HG03565 (cell line): ENCODE measurements around the gene AGAP3.

Experiments
- ATAC-seq: cut with Tn5 transposase; IDR thresholded peaks from one replicate; pipeline ENCODE4 v1.9.1; 2021; ENCODE audit warnings: mild to moderate bottlenecking, moderate library complexity; ENCODE audit not compliant: unreplicated experiment

The AGAP3 gene

DNA sequence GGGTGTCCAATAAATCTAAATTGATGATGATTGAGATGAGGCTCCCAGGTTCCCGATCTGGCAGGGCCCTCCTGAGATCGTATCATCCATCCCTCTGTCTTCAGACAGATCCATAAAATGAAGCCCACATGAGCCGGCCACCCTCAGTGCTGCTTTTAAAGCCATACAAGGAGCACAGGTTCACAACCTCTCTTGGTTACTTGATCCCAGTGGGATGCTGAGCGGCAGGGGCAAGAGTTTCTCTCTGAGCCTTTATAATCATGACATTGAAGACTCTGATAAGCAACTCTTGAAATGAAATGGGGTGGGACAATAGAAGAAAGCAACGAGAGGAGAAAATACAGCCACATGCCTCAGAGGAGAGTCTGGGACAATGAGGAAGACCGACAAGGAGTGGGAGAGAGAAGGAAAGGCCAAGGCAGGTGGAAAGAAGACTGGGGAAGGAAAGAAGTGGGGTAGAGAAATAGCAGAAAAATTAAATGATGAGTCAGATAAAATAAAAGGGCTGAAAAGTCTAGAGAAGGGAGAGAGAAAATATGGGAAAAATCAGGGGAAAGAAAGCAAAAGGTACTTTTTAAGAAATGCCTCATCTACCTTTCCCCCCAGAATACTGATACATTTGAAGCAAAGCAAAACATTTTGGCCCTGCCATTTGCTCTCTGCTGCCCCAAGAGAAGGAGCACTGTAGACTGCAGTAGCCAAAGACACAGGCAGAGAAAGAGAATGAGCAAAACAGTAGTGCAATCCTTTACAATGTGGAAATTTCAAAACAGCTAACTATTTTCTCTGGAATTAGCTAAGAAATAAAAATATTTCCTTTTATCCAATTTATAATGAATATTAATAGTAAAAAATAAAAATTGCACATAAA, 66.6 kb downstream of the AGAP3 start:
- no peak for ATAC-seq

DNA sequence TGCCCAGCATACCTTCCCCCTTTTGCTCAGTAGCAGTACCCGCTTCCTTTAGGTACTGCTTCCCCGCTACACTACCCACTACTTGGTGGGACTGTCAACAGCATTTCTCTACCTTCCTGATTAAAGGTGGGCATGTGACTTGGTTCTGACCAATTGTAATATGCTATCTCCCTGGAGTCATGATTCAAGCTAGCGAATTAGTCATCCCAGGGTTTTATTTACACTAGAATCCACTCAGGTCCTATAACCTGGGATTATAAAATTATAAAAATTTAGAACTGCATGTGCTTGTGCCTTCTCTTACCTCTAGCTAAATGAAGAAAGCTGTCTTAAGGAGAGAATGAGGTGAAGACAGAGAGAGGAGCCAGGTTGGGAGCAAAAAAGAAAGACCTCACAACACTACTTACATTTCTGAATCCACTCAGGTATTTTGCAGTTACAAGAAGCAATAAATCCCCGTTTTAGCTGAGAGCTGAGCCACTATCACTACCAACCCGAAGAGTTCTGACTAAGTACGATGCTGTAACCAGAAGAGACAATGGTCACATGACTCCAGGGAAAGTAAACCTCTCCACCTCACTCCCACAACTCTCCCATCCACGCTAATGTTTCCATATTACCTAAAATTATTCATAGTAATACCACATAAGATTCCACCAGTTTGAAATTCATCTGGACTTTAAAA, 71.5 kb downstream of the AGAP3 start:
- ATAC-seq = no peak

DNA sequence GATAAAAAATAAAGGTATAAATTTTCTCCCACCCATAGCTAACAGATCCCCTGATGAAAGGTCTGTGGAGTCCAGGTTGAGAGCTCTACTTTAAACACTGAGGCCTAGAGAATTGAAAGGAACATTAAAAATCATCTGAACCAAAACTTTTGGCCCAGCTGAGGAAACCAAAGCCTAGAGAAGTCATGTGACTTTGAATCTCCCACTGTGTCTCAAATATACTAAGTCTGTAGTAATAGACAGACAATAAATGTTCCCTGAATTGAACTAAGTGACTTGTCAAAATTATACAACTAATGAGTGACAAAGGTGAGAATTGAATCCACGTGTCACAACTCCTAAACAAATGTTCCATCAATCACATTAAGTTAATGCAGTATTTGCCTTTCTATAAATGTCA, 75.5 kb downstream of the AGAP3 start:
- ATAC-seq = no peak

DNA sequence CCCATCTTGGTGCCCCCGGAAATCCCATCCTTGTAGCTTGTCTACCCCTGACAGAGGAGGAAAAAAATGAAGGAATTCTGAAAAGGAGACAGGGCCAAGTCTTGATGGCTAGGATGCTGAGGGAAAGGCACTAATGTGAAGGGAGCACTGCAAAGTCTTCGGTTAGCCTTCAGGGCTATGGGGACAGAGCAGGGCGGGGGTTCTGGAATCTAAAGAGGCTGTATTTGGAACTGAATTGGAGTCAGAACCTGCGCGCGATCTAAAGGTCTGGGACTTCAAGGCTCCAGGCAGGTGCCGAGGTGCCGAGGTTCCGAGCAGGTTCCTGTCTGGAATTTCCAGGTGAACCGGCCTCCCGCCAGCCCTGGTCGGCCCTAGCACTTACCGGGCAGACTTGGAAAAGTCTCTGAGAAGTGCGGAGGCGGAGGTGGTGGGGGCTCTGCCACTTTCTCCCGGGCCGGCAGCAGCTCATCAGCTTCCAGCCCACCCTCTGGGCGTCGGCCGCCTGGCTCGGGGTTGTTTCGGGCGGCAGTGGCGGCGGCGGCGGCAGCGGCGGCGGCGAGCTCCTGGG, 80.4 kb downstream of the AGAP3 start:
- no peak for ATAC-seq

DNA sequence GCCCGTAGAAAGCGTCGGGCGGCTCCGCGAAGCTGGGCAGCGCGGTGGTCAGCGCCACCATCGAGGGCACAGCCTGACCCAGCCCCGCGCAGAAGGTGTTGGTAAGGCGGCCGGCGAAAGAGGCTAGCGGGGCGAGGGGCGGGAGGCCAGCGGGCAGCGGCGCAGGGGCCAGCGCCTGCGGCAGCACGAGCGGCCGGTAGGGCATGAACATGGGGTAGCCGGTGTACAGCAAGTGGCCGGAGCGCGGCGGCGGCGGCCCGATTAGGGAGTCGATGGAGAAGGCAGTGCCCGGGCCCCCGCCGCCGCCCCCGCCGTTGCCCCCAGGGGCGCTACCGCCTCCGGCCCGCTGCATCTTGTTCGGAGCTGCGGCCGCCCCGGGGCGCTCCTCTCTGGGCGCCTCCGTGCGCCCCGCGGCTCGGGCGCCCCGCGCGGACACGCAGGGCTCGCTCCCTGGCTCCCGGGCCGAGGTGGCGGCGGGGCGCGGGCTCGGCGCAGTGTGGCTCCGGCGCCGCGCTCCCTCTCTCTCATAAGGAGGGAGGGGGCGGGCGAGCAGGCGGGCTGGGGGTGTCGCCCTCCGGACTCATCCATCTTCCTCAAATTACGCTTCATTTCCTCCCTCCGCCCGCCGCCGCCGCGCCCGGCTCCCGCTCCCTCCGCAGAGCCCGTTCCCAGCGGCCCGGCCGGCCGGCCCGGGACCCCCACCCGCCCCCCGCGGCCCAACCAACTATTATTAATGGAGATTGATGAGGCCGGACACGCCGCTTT, 81.1 kb downstream of the AGAP3 start, which contains the start of gene GBX1:
Gene GBX1, minus strand, starts transcription at position 498 of the 765 bp plus-strand sequence. Its CDS starts 146 bp downstream, at position 352.
- no peak for ATAC-seq

DNA sequence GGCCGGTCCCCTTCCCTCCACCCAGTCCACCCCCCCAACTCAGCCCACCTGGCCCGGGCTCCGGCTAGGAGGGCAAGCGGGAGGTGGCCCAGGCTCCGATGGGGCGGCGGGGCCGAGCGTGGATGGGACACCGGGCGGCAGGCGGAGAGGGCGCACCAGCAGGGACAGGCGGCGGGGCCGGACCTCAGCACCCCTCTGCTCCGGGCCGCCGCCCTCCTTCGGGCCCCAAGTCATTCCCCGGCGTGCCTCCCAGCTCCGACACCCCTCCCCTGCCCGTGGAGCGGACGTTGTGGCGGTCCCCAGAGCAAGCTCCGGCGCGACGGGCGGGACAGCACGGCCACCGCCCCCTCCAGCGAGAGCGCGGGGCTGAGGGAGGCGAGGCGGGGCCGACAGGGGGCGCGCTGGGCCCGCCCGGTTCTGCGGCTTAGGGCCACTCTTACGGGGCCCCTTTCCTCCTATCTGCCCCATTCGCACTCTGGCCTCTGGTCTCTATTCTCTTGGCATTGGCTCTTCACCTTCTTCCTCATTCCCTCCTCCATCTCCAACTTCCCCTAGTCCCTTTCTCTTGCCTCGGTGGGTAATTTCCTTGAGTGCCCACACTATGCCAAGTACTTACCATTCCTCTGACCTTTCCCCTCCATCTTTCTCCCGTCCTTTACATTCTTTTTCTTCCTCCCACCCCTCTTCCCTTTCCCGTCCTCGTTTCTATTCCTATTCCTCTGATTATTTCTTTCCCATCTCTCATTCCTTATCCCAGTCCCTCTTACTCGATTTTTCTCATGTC, 81.9 kb downstream of the AGAP3 start:
- ATAC-seq = no peak

DNA sequence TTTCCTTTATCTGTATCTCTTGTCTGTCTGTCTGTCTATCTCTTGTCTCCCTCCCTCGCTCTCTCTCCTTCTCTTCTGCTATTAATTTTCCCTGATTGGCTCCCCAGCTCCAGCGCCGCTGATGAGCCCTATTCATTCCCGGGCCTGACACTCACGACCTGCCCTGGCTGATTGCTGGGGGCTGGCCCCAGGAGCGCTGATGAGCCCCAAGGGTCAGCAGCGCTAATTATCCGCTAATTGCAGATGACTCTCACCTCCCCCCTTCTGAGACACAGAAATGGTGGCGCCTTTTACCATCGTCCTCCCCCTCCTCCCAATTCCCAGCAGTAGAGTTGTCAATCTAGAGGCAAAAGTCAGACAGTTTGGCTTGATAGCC, 82.5 kb downstream of the AGAP3 start:
- no peak for ATAC-seq

DNA sequence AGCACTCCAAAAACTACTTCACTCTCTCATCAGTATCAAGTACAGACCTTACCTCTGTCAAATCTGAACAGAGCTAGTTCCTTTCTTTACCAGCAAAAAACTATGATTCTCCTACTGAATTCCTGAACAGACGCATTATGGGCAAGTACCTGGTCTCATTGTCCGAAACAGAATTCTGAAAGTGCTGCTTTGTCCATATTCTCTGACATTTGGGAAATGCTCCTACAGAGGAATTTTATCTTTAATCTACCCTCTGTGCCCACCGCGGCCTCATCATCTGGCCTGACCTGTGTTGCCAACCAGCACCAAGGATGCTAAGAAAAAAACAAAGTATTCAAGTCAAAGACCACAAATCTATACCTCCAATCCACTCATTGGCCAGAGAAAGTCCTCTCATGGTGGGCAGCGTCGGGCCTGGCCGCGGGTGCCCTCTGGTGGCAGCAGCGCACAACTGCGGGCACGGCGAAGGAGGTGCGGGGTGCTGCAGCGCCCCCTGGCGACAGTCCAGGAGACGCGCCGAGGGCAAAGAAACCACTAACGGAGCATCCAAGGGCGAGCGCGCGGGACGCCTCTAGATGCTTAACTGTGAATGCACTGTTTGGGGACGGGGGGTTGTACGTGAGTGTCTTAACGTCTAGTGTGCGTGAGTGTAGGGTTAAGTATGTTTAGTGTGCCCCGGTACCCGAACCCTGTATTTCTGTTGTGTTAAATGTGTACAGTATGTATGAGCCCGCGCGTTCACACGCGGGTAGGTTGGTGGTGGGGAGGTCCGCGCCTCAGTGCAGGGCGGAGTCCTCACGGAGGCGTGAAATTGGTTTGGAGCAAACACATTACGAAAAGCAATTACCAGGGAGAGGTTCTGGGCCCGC, 86.2 kb downstream of the AGAP3 start:
- ATAC-seq = no peak

DNA sequence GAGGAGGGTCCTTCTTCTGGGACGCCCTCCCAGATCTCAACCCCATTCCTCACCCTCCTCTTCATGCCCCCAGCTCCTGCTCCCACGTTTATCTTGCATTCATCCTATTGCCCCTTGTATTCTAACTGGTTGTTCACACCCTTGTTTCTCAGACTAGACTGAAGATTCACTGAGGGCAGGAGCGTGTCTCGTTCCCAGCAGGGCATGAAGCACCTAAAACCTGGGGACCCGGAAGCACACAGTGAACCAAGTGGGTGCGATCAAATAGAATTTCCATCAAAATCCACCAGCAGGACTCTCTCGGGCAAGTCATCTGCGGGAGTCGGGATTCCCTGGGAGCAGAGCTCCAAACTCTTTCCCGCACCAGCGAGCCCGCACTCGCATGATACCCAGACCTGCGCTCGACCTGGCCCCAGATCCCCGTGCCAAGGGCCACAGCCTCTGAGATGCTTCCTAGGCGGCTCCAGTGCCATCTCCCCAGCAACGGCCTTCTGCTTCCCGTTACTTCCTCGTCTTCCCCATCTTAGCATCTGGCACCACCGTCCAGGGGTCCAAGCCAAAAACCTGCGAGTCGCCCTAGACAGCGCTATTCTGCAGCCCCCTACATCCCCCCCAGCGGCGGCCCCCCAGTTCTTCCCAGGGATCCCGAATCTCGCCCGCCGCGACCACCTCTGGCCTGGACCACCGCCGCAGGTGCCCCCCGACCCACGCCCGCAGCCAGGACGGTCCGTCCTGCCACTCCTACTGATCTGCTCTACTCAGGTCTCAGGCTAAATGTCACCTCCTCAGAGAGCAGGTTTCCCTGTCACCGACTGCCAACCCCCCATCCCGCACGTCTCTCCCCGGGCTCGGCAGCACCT, 87.3 kb downstream of the AGAP3 start:
- no peak for ATAC-seq

DNA sequence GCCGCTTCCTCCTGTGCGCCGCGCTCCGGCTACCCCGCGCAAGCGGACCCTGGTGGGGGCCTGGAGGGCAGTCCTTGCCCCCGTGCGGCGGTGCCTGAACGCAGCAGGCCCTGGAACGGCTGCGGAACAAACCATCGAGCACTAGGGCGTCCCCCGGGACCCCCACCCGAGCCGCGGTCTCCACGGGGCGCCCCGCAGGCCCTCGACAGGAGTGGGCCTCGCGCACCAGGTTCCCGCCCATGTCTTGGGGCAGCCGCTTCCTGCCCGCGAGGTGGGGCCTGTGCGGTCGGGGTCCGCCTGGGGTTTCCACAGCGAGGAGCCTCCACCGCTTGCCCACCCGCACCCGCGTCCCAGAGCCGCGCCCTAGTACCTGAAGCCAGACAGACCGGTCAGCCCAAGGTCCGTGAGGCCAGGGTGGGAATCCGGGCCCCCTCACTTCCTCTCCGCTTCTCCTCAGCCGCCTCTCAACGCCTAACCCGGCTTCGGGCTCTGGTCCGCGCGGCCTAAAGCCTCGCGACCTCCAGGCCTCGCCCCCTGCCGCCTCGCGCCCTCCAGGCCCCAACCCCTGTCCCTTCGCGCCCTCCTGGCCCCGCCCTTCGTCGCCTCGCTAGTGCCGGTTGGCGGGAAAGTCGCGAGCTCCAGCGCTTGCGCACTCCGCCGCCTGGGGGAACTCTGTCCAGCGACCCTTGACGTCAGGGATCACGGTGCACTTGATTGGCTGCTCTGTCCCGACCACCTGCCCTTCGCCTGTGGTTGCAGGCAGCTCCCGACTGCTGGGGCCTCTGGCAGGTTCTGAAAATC, 88.2 kb downstream of the AGAP3 start:
- ATAC-seq = no peak

DNA sequence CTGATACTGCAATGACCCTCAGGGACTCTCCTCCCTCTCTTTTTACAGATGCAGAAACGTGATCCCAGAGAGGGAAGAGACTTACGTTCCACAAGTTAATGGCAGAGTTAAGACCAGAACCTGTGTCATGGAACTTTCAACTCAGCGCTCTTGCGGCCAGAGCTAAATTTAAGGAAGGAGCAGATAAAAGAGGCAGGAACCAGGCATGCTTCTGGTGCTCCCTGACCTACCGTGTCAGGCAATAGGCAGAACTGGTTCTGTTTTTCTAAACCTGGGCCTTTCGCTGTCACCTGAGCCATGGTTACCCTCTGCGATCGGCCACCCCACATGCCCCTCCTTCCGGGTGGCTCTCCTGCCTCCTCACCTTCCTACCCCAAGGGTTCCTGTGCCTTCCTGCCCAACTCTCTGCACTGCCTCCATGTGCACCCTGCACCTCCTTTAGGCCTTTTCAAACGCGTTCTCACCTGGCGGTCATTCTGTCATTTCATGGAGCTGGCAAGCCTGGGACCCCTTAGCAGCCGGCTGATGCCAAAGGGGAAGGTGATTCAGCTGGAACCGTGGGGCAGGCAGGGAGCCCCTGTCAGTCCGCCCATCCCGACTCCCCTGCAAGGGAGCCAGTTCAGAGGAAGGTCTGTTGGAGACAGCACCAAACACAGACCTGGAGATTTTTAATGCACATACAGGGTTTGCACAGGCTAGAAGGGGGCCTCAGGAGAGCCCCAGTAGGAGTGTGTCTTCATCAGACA, 88.9 kb downstream of the AGAP3 start:
- ATAC-seq = no peak

DNA sequence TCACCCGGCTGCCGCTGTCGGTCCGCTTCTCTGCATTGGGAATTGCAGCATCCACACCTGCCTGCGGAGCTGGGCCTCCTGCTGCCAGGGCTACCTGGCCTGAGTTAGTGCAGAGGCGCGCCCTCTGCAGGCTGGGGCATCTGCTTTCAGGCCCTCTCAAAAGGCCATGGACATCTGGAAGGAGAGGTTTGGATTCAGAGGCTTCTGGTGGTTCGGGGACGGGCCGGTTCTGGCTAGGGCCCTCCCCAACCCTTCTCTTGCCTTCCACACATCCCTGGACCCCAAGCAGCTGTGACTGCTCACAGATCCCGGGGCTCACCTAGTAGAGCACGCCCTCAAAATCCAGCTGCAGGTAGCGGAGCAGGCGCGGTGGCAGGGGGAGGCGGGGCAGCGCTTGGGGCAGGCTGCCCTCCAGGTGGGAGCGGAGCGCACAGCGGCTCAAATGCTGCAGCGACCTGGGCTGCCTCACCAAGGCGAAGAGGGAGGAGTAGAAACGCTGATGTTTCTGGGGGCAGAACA, 89.6 kb downstream of the AGAP3 start:
- no peak for ATAC-seq

DNA sequence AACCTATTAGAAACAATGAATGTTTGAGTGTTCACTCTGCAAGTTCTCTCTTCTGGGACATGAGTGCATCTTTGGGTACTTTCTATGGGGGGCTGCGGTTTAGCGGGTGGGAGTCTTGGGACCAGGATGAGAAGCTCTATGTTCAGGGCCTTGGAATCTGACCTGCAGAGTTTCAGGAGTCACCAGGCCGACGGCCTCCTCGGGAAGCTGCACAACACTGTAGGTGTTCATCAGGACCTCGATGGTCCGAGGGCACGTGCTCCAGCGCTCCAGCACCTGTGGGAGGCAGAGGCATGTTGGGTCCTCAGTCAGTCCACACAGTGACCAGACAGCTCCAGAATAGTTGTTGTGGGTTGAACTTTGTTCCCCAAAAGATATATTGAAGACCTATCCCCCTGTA, 90.1 kb downstream of the AGAP3 start:
- ATAC-seq = no peak

DNA sequence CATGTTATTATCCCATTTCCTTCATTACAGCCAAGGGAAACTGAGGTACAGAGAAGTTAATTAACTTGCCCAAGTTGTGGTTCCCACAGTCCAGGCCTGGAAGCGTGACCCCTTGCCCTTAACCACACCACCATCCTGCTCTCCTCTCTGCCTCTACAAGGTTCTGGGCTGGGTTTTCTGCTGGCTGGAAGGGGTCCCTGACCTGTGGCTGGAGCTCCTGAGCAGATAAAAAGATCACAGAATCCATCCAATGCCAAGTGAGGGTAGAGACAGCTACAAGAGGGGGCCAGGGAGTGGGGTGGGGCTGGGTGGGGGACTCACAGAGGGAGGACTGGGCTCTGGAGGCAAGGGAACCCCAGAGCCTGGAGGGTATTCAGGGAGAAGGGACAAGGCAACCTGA, 91.0 kb downstream of the AGAP3 start:
- ATAC-seq = no peak

DNA sequence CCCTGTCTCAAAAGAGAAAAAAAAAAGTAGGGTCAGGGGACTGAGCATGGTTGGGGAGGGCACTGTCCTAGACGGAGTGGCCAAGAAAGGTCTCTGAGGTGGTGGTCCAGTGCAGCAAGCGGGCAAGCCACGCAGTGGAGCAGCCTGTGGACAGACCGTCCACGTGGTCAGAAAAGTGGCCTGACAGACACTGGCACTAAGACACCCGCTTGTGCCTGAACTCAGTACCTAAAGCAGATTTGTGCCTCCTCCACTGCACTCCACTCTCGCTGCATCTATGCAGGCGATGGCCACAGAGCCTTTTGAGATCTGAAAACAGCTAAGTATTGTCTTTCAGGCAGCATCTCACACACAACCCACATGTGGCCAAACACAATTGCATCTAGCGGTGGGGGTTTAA, 92.0 kb downstream of the AGAP3 start:
- no peak for ATAC-seq

DNA sequence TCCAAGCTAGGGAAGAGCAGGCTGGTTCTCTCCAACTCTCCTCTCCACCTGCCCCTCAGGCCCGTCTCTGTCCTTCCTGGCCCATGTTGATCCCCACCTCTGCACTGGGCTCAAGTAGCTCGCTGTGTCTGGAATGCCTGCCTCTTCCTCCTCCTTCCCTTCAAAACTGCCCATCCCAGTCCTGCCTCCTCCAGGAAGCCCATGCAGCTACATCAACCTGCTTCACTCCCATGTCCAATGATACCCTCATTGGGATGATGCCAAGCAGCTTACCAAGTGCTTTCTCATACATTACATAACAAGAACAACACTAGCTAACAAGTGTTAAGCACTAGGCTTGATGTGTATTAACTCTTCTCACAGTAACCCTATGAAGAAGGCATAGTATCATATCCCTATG, 92.6 kb downstream of the AGAP3 start:
- ATAC-seq = no peak
